GM18868 (cell line): Measurements from ENCODE around the gene CCDC85C.

Experiments
- ATAC-seq: cut with Tn5 transposase; IDR thresholded peaks from one replicate; pipeline ENCODE4 v1.9.1; 2021; ENCODE audit warnings: mild to moderate bottlenecking, moderate library complexity; ENCODE audit not compliant: unreplicated experiment

Gene CCDC85C

DNA sequence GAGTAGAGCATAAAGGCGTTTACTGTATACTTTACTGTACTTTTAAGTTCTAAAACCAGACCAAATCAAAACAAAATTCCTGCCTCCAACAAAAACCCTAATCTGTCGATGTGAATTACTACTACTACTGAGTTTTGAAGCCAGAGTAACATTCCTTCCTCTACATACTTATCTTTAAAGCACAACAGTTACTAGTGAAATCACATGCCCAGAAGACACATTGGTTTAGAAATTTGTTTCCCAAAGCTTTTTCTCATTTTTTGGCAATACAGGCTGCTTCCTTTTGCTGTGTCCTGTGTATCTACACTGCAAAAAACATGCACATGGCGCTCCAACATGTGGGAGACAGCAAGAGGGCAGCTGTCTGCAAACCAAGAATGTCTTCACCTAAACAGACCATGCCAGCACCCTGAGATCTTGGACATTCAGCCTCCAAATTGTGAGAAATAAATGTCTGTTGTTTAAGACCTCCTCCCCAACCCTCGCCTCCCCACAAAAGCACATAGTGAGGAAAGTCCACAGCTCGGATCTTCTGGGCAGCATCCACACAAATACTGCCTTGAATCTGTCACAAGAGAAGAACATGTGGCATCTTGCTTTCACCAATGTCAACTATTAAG, 144.4 kb downstream of the CCDC85C start:
- ATAC-seq = no peak

DNA sequence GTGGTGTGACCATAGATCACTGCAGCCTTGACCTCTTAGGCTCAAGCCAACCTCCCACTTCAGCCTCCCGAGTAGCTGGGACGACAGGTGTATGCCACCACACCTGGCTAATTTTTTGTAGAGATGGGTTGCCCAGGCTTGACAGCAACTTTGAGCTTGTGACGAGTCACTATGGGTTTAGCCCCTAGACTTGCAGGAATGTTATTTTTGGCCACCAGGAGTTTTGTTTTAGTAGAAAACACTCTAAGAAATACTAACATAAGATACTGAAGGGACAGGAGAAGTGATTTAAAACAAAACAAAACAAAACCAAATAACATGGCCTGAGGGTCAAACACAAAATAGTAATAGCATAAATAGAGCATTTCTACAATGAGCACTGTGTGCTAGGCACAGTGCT, 149.8 kb downstream of the CCDC85C start:
- no peak for ATAC-seq

DNA sequence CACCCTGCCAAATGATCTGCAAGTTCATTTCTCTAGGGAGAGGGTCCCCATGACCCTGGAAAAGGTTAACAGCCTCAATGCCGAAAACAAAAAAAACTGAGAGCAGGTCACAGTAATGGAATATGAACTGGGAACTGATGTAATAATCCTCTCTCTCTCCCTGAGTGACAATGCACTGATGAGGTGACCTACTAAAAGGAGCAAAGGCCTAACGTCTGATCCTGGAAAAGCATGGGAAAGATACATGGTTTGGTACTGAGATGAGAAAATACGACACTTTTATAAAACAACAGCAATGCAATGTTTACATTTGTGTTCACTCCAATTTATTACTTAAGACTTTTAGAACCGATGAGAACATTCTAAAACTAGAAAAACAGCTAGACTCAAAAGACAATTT, 151.0 kb downstream of the CCDC85C start:
- no peak for ATAC-seq

DNA sequence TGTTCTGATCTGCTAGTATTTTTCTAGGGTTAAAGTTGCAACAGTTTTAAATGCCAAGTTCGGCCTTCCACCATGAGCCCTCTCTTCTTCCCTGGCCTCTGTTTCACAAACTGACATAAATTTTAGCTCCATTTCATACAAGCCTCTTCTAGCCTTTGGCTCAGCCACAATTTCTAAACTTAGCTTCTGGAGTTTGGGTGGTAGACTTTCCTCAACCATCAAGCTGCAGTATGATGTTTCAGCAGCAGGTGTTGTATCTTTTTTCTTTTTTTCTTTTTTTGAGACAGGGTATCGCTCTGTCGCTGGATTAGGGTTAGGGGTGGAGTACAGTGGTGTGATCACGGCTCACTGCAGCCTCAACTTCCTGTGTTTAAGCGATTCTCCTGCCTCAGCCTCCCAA, 152.8 kb downstream of the CCDC85C start:
- no peak for ATAC-seq

DNA sequence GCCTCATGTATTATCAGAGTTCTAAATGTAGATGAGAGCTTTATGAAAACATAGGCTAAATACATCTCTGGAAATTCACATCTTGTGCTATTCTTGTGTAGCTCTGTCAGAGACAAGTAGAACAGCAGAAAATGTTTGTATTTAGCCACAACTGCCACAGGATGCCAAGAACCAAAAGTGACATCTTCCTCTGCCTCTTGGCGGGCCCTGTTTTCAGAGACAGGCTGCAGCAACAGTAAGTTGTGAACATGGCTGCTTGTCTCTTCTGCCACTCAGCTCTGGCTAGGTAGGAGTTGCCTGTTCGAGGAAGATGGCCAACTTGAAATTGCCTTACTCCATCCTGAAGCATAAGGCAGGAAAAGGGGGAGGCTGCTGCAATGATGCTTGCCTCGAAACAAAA, 153.7 kb downstream of the CCDC85C start:
- ATAC-seq = no peak
